Femur (tissue), 1 donor: ENCODE results near the gene ALS2CL.

Experiments
- DNase-seq: peaks from one replicate; pipeline ENCODE4 v3.0.0-alpha.2; 2017

Gene ALS2CL

GRCh38 chr3:46675426-46675825 lies 18.1 kb downstream of the ALS2CL start:
- DNase-seq: no peak

DNA sequence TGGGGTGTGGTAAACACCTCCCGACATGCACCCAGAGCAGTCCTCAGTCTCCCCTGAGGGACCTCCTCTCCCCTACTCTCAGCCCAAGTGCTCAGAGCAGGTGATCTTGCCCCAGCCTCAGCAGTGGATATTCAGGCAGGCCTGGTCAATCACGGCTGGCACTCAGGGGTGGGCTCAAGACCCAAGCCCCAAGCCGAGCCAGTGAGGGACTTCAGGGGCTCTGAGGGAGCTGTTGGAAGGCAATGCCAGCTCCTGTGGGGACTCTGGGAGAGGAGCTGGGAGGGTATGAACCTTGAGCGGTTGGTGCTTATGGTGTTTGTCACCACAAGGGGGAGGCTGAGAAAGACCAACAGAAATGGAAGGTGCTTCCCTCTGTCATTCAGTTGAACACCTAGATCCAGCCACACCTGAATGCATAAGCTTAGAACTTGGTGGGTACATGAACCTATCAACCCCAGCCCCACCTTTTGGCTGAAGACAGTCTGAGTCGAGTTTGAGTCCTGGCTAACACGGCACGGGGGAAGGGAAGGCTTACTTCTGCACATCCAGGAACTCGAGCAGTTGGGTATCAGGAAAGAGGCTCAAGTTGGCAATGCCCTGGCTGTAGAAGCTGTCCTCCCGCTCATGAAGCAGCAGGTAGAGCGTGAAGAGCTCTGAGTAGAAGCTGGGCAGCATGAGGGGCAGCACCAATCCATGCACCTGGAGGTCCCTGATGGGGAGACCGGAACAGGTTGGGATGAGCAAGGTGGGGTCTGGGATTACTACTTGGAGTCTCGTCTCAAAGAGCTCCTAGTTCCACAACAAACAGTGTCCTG lies 19.2 kb downstream of the ALS2CL start:
- no peak for DNase-seq

DNA sequence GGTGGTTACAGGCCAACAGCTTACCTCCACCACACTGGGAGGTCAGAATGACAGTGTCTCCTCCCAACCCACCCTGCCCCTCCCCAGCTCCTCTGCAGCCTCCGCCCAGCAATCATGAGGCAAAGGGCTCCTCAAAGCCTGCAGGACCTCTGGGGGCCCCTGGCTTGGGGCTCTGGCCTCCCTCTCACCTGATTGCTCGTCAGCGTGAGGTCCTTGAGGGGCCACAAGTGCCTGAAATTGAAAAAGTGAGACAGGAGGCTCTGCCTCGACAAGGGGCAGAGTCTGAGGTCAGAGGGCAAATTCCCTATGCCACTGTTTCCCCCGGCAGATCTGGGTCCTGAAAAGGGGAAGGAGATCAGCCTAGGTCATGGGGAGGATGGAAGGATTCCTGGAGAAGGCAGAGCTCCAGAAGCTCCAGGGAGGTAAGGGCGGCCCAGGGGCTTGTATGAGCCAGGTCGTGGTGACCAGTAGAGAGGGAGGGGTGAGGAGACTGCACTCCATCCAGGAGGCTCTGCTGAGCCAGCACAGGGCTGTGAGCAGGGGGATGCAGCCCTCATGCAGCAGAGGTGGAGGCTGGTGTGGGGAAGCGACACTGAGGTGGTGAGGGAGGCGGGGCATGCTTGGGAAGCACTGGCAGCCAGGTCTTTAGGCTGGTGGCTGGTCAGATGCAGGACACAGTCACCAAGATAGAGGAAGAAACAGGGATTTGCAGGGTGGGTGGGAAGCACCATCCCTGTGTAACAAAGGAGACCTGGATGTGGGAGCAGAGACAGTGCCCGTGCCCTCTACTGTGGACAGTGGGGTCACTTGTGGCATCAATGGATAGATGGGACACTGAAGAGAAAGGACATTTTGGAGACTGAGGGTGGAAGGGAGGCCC lies 20.1 kb downstream of the ALS2CL start:
- DNase-seq: peak; percentile 11

DNA sequence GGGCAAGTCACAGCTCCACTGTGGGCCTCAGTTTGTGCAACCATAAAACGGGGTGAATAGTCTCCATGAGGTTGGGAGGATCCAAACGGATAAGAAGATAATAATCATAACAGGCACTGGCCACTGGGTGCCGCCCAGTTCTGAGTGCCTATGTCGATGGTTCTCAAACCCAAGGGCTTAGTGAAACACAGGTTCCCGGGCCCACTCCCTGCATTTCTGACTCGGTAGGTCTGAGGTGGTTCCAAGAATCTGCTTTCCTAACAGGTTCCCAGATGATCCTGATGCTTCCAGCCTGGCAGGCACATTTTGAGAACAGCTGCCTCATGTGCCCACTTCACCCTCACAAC lies 21.2 kb downstream of the ALS2CL start:
- DNase-seq: peak; percentile 4

DNA sequence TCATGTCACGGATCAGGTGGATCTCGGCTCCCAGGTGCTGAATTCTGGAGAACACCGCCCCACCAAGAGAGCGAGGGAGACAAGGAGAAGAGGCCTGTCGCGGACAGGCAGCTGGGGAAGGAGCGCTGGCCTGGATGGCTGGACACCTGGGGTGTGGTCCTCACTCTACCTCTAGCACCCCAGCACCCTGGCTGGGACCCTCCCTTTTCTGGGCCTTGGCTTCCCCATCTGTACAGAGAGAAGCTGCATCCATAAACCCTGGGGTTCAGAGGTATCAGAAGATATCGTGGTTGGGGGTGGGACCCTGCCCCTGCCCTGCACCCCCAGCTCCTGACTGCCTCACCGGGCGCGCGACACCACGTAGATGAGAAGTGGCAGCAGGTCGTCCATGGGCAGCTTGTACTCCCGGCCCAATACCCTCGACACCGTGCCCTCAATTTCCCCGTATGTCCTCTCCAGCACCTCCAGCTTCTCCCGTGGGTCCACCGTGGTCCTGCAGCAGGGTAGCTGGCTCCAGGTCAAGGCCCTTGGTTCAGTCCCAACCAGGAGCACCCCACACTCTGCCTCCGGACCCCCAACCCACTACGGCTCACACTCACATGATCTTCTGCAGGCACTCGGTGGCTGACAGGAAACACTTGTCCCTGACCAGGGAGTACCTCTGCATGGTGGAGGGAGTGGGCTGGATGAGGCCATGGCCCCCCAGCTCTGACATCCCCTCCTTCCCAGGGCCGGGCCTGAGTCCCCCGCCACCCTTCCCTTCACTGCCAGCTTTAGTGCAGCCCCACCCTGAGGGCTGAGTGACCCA lies 21.7 kb downstream of the ALS2CL start:
- peak; percentile 12 for DNase-seq

- DNase-seq: peak; percentile 5
Observed at GRCh38 chr3:46670891-46671427, 22.5 kb downstream of the ALS2CL start.

- DNase-seq: peak; percentile 10
Observed at GRCh38 chr3:46670000-46670890, 23.2 kb downstream of the ALS2CL start.

GRCh38 chr3:46669191-46669999 lies 24.1 kb downstream of the ALS2CL start:
- DNase-seq: peak; percentile 9

GRCh38 chr3:46668591-46668990 lies 24.9 kb downstream of the ALS2CL start:
- DNase-seq: no peak

DNA sequence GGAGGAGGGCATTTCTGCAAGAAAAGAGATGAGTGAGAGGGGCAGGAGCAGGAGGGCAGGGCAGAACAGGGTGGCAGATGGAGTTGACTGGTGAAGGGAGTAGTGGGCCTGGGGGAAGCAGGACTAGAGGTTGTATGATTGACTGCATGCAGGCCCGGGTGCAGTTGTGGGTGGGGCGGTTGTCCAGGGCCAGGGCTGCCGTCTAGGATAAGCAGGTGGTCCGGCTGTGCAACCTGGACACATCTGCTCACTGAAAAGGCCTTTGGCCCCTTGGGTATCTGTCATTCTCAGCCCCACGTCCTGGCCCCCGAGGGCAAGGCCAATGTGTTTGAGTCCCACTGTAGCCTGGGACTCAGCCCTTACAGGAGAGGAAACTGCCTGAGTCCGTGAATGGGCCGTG lies 25.4 kb downstream of the ALS2CL start:
- DNase-seq: no peak

- DNase-seq: no peak
Observed at GRCh38 chr3:46667657-46668056, 25.8 kb downstream of the ALS2CL start.

- peak; percentile 19 for DNase-seq
Observed at GRCh38 chr3:46667061-46667621, 26.3 kb downstream of the ALS2CL start.

DNA sequence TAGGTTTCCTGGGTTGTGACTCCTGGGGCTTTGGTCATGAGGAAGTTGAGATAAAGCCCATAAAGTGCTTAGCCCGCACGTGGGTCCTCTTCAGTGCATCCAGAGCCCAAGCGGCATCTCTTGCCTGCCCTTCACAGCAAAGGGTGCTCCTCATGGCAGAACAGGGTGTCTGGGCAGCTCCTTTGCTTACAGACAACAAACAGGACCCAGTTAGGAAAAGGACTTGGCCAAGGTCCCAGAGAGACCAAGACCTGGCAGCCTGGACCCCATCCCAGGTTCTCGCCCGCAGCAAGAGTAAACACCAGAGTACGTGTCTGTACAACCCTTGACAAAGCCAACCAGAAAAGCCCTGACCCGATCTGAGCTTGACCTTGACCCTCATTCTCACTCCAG lies 27.0 kb downstream of the ALS2CL start:
- peak; percentile 17 for DNase-seq

DNA sequence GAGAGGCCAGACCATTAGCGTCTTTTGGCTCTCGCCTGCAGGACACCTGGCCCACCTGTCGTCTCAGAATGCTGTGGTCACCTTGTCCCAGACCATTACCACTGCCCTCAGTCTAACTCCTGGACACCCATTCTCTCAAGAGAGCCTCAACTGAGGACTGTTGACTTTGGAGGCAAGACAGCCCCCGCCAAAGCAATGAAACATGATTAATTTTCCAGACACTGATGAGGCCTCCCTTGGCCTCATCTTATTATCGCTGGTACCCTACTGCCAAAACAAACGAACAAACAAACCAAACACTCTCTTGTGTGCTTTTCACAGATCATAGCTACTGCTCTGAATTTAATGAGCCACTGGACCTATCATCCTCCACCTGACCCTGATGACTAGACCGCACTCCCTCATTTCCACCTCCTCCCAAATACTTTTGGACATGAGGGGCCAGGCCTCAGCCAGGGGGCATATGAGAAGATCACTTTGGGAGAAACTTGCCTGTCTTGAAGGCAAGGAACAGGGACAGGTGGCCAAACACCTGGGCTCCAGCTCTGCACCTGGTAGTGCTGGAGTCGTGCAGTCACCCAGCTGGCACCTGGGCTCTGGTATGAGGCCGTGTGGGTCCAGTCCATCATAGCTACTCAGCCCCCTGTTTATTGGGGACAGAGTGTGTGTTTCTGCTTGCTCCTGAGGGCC lies 27.6 kb downstream of the ALS2CL start:
- no peak for DNase-seq

- no peak for DNase-seq
Observed at GRCh38 chr3:46664971-46665762, 28.3 kb downstream of the ALS2CL start.

DNA sequence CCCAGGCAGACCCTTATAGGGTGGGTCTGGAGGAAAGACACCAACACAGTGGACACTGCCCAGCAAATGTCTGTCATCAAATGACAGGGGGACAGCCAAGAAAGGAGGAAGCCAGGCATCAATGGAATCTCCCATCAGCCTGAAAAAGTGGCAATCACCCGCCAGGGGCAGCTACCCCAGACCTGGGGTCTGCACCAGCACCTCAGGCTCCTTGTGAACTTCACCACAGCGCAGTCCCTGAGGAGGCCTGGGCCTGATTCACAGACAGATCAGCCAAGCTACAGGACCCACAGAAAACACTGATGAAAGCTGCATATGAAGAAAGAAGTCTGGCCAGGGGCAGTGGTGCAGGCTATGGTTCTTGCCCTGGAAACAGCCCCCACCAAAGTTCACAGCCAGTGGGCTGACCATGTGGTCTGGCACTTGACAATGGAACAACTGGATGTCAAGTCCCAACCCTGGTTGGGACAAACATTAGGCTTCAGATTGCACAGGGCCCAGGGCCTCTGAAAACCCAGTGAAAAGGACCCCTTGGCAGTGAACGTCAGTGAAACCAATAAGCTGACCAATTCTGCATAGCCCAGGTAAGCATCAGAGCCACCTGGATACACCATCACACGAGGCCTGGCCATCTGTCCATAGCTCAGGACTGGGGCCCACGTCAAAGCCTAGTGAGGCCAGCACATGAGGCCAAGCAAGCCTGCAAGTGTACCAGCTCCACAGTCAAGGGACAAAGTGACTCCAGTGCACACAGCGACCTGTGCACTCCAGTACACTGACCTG lies 29.1 kb downstream of the ALS2CL start:
- peak; percentile 12 for DNase-seq

DNA sequence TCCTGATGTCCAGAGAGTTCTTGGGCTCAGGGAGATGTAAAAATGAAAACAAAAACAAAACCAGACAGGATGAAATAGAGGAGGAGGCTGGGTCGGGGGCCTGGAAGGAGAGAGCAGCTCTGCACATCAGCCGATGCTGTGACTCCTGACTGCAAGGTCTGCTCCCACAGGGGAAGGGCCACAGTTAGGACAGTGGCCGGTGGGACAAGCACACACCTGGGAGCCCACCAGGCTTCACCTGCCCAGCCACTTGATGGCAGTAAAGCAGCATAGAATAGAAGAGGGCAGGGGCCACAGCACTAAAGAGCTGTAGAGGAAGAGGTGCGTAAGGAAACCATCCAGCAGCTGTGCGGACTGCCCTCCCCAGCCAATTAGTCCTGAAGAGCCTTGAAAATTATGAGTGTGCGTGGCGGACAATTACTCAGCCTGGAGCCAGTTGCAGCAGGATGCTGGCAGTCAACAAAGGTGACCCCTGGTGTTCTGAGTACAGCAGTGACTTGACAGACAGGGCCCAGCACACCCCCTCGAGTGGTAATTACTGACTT lies 29.8 kb downstream of the ALS2CL start:
- peak; percentile 38 for DNase-seq
